Measurements from ENCODE around the gene CD200R1.

CD200R1 gene

DNA sequence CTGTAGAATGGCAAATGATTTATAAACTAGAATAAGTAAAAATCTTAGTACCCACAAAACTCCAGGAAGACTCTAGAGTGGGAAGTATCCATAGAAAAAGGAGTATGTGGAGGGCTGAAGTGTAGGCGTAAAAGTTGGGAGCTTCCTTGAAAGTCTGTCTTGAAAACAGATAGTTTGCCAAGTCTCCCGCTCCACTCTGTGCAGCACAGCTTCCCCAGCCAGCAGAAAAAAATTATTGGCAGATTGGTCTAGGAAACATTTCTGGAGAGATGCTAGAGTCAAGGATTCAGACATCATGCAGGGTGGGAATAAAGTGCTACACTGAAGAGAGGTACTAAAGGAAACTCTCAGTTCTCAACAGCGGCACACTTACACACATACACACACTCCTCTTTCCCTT is 74.8 kb downstream of the CD200R1 start:
- TF ChIP-seq, protein P1, sequence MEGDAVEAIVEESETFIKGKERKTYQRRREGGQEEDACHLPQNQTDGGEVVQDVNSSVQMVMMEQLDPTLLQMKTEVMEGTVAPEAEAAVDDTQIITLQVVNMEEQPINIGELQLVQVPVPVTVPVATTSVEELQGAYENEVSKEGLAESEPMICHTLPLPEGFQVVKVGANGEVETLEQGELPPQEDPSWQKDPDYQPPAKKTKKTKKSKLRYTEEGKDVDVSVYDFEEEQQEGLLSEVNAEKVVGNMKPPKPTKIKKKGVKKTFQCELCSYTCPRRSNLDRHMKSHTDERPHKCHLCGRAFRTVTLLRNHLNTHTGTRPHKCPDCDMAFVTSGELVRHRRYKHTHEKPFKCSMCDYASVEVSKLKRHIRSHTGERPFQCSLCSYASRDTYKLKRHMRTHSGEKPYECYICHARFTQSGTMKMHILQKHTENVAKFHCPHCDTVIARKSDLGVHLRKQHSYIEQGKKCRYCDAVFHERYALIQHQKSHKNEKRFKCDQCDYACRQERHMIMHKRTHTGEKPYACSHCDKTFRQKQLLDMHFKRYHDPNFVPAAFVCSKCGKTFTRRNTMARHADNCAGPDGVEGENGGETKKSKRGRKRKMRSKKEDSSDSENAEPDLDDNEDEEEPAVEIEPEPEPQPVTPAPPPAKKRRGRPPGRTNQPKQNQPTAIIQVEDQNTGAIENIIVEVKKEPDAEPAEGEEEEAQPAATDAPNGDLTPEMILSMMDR (IDR thresholded peaks at IDR 0.05; ENCODE audit: unreplicated experiment in 3 of 3): no peak
- peak overlapping the region in 1 of 3 experiments; percentile 69 for H3K27ac Mint-ChIP-seq
- no peaks in the 10 kb centered on the region for H3K27me3 Mint-ChIP-seq (ENCODE audit: low read depth)

DNA sequence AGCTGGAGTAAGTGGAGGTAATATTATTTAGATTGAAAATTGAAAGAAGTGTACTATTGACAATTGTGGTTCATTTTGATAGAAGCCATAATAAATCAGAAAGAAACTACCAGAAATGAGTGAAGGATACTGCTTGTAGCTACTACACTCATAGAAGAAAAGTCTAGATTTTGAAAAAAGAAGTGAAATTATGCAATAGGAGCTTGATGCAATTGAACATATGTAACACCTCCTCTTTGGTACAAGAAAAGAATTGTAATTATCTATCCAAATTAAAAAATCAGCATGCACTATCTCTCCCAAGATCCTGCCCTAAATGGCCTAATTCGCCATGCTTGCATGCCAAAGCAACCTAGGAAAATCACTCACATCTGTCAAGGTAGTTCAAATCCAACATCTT is 77.1 kb downstream of the CD200R1 start:
- no peaks in the 10 kb centered on the region for H3K27me3 Mint-ChIP-seq (ENCODE audit: low read depth)
- no peak overlapping the region for H3K27ac Mint-ChIP-seq
- no peak overlapping the region for H3K4me3 Mint-ChIP-seq
- no peaks in the 10 kb centered on the region for H3K9me3 Mint-ChIP-seq
- H3K4me1 Mint-ChIP-seq: no peaks in the 10 kb centered on the region
- no peaks in the 10 kb centered on the region for H3K36me3 Mint-ChIP-seq (ENCODE audit: low read depth)
- TF ChIP-seq, protein P1 (IDR thresholded peaks at IDR 0.05; ENCODE audit: unreplicated experiment in 3 of 3): no peak

More for the DNA sequence above, 74.8 kb downstream of the CD200R1 start:
- Mint-ChIP-seq H3K36me3 (ENCODE audit: low read depth) (no peaks in the 10 kb centered on the region), H3K9me3 (peaks cover 17% of the 10 kb centered on the region), H3K4me1 (no peaks in the 10 kb centered on the region), H3K4me3 (no peak overlapping the region)

DNA sequence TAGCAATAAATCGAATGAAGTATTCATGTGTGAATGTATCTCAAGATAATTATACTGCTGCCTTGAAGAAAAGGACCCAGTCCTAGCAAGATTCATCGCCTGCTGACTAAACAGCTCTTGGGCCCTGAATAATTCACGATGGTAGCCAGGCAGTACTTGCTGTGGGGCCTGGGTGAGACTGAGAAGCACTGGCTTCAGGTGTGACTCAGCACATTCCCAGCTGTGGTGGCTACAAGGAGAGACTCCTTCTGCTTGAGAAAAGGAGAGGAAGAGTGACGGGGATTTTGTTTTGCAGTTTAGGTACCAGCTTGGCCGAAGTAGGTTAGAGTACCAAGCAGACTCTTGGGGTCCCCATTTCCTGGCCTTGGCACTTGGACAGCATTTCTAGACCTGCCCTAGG is 80.6 kb downstream of the CD200R1 start:
- H3K4me1 Mint-ChIP-seq: no peaks in the 10 kb centered on the region
- H3K9me3 Mint-ChIP-seq: peaks cover 3% of the 10 kb centered on the region
- TF ChIP-seq, protein P1 (IDR thresholded peaks at IDR 0.05; ENCODE audit: unreplicated experiment in 3 of 3): no peak
- no peak overlapping the region for H3K4me3 Mint-ChIP-seq
- no peak overlapping the region for H3K27ac Mint-ChIP-seq
- H3K36me3 Mint-ChIP-seq (ENCODE audit: low read depth): no peaks in the 10 kb centered on the region
- H3K27me3 Mint-ChIP-seq (ENCODE audit: low read depth): no peaks in the 10 kb centered on the region

DNA sequence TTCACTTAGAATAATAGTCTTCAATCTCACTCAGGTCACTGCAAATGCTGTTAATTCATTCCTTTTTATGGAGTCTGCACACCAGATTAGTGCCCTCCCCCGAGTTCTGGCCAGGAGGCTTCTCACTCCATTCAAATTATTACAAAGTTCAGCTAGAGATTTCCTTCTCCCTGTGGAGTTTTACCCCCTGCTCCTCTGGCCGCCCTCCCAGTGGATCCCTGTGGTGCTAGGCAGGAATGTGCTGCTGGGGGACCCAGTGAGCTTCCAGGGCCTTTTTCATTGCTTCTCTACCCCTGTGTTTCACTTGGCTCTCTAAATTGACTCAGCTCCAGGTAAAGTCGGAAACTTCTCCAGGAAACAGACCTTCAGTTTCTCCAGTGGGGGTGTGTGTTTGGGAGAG is 85.5 kb downstream of the CD200R1 start:
- no peak overlapping the region for H3K27ac Mint-ChIP-seq
- no peaks in the 10 kb centered on the region for H3K4me1 Mint-ChIP-seq
- no peak overlapping the region for H3K4me3 Mint-ChIP-seq
- TF ChIP-seq, protein P1 (IDR thresholded peaks at IDR 0.05; ENCODE audit: unreplicated experiment in 3 of 3): no peak
- H3K9me3 Mint-ChIP-seq: peaks cover 3% of the 10 kb centered on the region
- no peaks in the 10 kb centered on the region for H3K36me3 Mint-ChIP-seq (ENCODE audit: low read depth)
- H3K27me3 Mint-ChIP-seq (ENCODE audit: low read depth): no peaks in the 10 kb centered on the region

DNA sequence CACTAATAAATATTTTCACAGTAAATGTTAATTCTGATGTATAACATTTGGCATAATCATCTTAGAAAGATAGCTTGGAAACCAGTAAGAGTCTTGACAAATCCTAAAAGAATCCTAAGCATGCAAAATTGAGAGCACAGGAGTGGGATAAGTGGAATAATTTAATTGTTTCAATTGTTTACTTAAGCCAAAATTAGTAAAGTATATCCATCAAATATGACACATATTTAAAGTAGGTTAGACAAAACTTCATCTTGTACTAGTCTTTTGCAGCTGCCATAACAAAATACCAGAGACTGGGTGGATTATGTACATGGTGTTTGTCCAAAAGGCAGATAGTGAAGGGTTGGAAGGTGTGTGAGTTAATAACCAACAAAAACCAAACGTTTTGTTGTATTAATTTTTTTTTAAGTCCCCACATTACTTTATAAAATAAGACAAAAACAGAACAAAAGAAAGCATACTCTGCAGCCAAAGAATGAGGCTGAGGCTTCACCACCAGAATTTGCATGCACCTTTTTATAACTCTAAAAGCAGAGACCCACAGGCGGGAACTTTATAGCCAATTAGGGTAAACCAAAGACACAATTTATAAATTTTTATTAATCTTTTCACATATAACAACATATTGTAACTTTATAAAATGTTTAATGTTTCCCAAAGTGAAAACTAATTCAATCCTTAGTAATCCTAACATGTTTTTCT is 86.4 kb downstream of the CD200R1 start:
- Mint-ChIP-seq H3K4me3 (no peak overlapping the region), H3K4me1 (no peaks in the 10 kb centered on the region), H3K36me3 (ENCODE audit: low read depth) (no peaks in the 10 kb centered on the region), H3K27ac (no peak overlapping the region), H3K9me3 (peaks cover 3% of the 10 kb centered on the region), H3K27me3 (ENCODE audit: low read depth) (no peaks in the 10 kb centered on the region)
- TF ChIP-seq, protein P1 (IDR thresholded peaks at IDR 0.05; ENCODE audit: unreplicated experiment in 3 of 3): no peak

DNA sequence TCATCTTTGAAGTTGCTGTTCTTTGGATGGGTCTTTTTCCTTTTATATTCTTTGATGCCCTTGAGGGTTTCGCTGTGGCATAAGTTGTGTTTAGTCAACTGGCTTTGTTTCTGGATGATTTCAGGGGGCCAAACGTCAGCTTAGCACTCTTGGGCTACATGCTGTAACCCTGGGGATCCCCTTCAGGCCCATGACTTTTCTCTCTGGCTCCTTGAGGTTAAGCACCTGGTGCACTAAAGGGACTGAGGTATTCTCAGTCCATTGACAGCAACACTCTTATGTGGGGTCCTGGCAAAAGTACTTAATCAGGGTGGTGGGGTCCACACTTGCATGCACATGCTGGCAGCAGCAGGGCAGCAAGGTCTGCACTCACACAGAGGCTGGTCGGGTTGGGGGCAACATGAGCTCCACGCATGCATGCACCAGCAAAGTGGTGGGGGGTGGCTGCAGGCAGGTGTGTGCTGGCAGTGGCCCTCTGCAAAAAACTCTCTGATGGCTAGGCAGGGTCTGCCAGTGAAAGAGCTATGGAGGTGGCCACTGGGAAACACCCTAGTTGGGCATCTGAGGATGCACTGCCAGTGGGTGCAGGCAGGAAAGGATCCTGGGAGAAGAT is 90.1 kb downstream of the CD200R1 start:
- H3K4me3 Mint-ChIP-seq: no peak overlapping the region
- TF ChIP-seq, protein P1 (IDR thresholded peaks at IDR 0.05; ENCODE audit: unreplicated experiment in 3 of 3): no peak
- no peaks in the 10 kb centered on the region for H3K4me1 Mint-ChIP-seq
- H3K36me3 Mint-ChIP-seq (ENCODE audit: low read depth): no peaks in the 10 kb centered on the region
- H3K9me3 Mint-ChIP-seq: peaks cover 2% of the 10 kb centered on the region
- no peak overlapping the region for H3K27ac Mint-ChIP-seq
- no peaks in the 10 kb centered on the region for H3K27me3 Mint-ChIP-seq (ENCODE audit: low read depth)
